Breast epithelium (tissue), 3 donors: ENCODE data around the gene HSPB9.

ENCODE experiments used
- POLR2A ChIP-seq: fragments of 450-650 bp; IDR thresholded peaks from one replicate; pipeline ENCODE4 v1.6.1; 2016; ENCODE audit warnings: antibody characterized with exemption, mild to moderate bottlenecking, moderate library complexity
- POLR2AphosphoS5 ChIP-seq, 3 donors: sonication (generic); formaldehyde crosslinking; IDR thresholded peaks; one replicate each; pipeline ENCODE4 v1.6.1; 2017; ENCODE audit warnings: antibody characterized with exemption in 3 of 3
- TF ChIP-seq, protein P1 (sequence below), 3 donors: fragments of 450-650 bp; IDR thresholded peaks; one replicate each; pipeline ENCODE4 v1.5.1; 2016 to 2017; ENCODE audit warnings: antibody characterized with exemption in 3 of 3, mild to moderate bottlenecking in 3 of 3, moderate library complexity in 3 of 3

DNA sequence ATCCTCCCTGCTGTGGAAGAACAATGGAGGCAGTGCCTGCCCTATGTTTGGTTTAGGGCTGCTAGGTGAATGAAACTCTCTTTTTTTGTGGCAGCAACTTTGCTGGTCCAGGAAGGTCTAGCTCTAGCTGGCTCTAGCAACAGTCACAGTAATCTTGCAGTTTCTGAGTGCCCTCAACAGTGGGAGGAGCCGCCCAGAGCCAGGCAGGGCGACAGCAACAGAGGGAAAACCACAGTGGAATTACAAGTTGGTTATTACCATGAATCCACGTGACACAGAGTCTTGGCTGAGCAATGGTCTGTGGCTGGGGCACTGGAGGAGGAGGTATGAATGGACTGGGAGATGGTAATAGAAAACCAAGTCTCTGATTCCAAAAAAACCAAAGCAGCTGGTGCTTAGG, 10.3 kb downstream of the HSPB9 start:
- no peak for TF ChIP-seq POLR2A
- TF ChIP-seq, protein P1, sequence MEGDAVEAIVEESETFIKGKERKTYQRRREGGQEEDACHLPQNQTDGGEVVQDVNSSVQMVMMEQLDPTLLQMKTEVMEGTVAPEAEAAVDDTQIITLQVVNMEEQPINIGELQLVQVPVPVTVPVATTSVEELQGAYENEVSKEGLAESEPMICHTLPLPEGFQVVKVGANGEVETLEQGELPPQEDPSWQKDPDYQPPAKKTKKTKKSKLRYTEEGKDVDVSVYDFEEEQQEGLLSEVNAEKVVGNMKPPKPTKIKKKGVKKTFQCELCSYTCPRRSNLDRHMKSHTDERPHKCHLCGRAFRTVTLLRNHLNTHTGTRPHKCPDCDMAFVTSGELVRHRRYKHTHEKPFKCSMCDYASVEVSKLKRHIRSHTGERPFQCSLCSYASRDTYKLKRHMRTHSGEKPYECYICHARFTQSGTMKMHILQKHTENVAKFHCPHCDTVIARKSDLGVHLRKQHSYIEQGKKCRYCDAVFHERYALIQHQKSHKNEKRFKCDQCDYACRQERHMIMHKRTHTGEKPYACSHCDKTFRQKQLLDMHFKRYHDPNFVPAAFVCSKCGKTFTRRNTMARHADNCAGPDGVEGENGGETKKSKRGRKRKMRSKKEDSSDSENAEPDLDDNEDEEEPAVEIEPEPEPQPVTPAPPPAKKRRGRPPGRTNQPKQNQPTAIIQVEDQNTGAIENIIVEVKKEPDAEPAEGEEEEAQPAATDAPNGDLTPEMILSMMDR (IDR thresholded peaks at IDR 0.05) = no peak
- TF ChIP-seq POLR2AphosphoS5 (IDR thresholded peaks at IDR 0.05) = no peak
